ENCODE results near the gene WNT3A.
A peak's percentile ranks its signal among the peaks of the same experiment; 100 is the strongest.
"Not testable (repeated sequence)": the region's sequence is repeated elsewhere in the genome, so short reads cannot be mapped to it uniquely, and the experiment has no call there.

WNT3A gene

DNA sequence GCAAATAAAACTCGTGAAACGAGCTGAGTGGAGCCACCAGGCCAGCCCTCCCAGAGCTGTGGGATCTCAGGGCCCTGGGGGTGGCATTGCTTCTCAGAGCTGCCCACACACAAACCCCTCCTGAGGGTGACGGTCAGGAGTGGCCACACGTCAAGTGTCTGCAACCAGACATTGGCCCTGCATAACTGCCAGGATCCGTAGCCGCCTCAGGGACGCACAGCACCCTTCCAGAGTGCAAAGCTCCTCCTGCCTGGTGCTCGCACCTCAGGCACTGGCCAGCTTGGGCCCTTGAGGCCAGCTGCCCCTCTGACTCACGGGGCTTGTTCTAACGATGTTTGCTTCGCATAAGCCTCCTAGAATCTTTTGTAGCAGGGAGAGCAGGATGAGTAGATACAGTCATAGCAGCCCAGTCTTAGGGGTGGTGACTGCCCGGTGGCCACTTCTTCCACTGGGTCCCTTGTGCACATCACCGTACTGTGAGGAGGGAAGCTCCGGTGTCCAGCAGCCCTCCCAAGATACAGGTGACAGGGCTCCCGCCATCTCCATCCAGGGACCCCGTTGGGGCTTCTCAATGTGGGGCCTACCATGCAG is 5.0 kb downstream of the WNT3A start:
- no peak for DNase-seq (ENCODE audit: low read depth)

DNA sequence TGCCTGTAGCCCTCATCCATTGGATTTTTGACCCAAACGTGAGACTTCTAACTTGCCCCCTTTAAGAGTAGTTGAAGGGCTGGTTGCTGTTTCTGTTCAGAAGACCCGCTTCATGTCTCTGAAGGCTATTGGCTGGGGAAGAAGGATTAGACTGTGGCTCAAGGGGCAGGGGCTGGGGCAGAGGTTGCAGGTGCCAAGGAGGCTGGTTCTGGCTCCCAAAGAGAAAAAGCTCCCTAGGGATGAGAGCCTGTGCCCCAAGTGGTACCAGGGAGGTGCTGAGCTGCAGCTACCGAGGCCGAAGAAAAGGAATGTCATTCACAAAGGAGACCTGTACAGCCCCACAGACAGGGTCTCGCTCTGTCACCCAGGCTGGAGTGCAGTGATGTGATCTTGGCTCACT is 5.8 kb downstream of the WNT3A start:
- DNase-seq (ENCODE audit: low read depth) = no peak

DNA sequence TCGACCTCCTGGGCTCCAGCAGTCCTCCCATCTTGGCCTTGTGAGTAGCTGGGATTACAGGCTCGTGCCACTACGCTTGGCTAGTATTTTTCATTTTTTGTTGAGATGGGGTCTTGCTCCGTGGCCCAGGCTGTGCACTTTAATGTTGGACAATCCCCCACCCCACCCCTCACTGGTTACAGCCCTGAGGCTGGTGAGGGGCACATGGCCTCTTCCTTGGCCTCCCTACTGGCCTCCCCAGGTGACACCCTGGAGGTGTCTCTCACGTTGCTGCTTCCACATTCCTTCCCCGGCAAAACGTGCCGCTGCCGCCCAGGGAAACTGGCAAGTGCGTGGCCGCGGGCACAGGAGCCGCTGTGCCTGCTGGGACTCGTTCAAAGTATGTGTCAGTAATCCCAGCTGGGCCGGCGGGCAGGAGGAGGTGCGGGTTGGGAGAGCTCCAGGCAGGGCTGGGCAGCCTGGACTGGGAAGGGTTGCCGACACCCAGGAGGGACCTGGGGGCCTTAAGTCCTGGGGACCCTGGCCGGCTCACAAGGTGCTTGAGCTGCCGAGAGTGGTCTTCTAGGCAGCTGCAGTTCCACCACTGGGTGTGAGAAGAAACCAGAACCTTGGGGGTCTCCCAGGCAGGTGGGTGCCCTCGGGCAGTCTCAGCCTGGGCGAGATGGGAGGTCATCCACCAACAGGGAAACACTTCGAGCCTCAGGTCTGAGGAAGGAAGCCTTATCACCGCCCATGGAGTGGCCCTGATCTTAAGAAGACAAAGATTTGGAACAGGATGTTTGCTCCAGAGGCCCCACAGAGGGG is 6.5 kb downstream of the WNT3A start:
- DNase-seq (ENCODE audit: low read depth) = no peak

DNA sequence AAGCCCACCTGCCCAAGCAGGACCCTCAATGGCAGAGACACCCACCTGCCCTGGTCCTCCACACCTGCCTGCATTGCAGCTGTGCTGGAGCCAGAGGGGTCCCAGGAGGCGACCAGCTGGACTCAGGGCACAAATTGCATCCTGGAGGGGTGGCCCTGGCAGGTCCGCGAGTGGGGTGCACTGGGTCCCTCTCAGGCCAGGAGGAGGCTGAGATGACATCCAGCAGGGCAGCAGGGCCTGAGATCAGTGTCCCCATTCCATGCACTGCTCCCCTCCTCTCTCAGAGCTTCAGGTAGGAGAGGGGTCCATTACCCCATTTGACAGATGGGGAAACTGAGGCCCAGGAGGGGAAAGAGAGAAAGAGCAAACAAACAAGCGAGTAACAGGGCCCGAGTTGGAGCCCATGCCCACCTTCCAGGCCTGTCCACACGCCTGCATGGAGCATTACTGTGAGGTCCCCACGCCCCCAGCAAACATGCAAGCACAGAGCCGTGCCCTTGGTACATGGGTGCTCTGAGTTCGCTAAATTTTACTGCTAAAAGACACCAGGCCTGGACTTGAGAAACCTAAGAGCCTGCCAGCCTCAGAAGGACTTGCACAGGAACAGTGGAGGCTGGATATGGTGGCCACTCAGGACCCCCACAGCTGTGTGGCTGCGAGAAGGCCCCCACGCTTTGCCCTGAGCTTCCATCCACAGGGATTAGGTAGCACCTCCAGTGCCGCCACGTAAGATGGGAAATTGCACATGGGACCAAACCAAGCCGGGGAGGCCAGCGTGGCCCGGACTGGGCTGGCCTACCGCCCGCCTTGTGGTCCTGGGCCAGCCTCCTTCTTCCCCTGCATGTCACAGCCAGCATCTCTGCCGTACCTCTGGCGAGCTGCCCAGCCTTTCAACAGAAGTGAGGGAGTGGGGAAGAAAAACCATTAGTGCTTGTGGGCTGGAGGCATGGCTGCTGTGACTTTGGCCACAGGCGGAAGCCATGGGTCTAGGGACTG is 7.4 kb downstream of the WNT3A start:
- DNase-seq (ENCODE audit: low read depth) = no peak

DNA sequence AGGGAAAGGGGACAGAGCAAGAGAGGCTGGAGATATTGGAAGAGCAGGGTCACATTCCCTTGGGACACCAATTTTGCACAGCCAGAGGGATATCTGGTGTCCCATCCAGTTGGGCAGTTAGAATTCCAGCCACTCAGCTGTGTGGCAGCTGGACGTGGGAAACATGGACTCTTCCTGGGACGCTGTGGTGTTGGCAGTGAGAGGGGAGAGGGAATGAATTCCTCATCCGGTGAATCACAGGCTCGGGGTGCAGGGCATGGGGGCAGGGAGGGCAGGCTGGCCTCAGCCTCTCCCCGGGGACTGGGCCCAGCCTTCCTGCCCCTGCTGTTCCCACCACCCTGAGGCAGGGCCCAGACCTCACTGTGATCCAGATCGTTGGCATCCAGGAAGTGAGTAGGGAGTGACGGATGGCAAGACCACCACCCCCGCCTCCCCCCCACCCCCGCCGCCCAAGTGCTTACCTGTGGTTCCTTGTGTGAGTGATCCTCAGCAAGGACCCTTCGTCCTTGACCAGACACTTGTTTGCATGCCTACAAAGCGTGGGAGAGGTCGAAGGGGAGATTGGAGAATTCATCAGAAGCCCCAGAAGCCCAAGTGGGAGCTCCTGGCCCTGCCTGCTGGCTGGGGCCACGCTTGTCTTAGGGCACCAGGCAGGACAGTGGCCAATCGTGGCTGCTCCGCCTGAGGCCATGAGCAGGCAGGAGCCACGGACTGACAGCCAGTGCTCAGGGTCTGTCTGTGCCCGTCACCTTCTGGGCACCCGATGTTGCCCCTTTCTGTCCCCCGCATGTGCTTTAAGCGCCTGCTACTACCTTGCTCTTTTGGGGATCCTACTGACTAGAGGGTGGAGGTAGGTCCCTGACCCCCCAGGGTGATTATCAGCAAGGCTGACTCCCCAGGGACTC is 8.7 kb downstream of the WNT3A start:
- DNase-seq (ENCODE audit: low read depth) = peak; percentile 38

DNA sequence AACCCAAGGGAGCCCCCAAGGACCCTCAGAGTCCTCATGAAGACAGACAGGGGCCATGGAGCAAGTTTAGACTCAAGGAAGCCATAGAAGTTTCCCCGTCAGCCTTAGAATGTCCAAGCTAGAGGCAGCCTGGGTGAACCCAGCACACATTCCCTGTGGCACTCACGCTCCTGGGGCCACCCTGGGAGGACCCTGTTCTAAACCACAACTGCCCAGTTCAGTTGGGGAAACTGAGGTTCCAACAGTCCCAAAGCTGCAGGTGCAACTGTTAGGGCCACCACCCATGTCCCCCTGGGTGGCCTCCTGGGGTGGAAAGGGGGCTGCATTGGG is 9.3 kb downstream of the WNT3A start:
- DNase-seq (ENCODE audit: low read depth) = no peak

DNA sequence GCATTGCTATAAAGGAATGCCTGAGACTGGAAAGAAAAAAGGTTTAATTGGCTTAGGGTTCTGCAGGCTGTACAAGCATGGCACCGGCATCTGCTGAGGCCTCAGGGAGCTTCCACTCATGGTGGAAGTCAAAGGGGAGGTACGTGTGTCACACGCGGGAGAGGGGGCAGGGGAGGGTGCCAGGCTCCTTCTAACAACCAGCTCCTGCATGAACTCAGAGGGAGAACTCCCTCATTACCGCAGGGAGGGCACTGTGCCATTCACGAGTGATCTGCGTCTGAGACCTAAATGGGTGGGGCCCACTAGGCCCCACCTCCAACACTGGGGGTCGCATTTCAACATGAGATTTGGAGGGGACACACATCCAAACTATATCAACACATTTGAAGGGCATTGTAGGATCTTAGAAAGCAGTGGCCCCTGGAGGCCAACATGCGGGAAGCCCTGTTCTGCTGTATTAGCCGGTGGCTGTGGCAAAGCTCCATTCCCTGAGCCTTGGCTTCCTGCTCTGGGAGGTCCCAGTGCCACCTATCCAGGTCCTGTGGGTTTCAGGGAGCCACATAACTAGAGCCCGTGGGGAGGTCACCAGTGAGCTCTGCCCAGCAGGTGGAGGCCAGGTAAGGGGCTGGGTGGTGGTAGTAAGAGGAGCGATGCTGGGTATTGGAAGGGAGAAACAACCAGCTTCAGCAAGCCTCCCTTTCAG is 10.0 kb downstream of the WNT3A start:
- no peak for DNase-seq (ENCODE audit: low read depth)

DNA sequence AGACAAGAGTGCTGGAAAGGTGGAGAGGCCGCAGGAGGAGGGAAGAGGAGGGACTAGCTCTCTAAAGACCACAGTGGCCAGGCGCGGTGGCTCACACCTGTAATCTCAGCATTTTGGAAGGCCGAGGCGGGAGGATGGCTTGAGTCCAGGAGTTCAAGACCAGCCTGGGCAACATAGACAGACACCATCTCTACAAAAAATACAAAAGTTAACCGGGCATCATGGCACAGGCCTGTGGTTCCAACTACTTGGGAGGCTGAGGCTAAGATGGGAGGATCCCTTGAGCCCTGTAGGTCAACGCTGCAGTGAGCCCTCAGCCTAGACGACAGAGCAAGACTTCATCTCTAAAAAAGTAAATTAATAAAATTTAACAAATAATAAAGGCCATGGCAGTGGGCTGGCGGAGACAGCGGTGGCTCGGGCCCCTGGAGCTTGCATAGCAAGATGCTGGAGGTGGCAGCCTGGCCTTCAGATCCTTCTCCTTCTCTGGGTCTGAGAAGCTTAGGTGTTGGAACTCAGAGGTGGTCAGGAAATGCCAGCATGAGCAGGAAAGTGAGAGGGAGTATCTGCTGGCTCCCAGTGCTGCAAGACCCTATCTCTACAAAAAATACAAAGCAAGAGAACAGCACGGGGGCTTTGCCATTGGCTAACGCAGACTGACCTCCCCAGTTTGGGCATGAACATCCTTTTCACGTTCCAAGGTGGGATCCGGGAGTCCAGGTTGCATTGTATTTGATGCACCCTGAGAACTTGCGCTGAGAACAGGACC is 10.7 kb downstream of the WNT3A start:
- DNase-seq (ENCODE audit: low read depth) = no peak

DNA sequence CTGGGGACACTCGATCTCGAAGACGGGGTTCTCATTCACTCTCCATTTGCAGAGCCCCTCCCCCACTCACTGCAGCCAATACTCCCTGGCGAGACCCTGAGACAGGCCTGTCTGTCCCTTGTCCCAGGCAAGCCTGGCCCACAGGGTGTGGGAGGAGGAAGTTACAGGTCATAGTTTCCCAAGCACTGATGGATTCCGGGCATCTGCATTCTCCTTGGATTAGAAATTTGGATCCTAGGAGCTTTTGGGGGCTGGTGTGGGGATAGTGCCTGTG is 11.3 kb downstream of the WNT3A start:
- DNase-seq (ENCODE audit: low read depth) = no peak

DNA sequence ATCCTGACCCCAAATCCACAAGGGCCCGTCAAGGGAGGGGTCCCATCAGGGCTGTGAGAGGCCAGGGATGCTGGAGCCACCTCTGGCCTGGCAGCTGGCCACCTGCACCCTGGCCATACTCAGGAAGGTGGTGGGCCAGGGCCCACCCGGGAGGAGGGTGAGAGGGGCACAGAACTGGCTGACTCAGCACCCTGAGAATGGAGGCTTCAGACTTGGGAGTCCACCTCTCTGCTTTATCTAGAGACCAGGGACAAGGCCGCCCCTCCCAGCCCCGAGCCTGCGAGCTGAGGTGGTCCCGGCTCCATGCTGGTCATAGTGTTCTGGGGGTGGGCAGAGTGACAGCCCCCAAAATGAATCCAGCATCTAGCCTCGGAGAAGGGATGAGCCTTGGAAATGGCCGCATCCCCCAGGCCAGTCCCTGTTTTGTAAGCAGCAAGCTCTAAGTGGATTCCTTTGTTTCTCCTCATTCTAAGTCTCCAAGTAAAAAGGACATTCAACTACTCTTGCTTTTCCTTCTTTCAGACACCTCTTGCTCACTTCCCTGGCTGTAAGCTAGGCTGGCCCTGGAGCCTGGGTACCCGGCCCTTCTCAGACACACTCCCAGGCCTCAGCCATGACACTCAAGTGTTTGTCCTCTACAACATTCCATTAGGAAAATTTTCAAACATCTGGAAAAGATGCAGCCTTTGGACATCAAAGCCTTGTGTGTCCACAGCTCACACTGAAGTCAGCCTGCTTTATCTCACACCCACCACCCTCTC is 12.3 kb downstream of the WNT3A start:
- DNase-seq (ENCODE audit: low read depth) = no peak

DNA sequence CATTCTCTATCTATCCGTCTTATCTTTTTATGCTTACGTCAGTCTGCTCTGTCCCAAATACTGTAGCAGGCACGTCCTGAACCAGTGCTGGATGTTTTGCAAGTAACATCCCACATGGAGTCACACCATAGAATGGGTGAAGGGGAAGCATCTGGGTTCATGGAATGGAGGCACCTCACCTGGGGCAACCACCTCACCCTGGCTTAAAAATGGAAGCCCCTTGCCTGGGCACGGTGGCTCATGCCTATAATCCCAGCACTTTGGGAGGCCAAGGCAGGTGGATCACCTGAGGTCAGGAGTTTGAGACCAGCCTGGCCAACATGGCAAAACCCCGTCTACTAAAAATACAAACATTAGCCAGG is 12.9 kb downstream of the WNT3A start:
- DNase-seq (ENCODE audit: low read depth) = not testable (repeated sequence)

DNA sequence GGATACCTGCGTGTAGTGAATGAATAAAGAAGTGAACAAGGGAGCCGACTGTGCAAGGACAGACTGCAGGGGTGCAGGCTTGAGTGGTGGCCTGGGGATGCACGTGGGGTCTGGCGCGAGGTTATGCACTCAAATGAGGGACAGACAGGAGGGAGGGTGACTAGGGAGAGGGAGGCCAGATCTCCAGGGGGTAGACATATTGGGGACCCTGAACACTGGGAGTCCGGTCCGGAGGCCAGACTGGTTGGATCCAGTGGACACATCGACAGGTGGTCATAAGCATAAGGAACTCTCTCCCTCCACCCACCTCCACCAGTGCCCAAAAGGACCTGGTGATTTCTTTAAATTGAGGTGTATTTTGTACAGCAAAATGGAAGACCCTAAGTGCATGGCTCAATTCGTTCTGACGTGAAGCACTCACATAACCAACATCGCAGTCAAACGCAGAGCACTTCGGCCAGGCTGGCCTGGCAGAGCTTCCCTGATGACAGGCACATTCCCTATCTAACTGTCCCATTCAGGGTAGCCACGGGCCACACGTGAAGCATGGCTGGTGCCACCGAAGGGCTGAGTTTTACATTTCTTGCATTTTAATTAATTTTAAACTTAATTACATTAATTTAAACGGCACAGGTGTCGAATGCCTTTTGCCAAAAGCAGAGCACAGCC is 14.0 kb downstream of the WNT3A start:
- no peak for DNase-seq (ENCODE audit: low read depth)

DNA sequence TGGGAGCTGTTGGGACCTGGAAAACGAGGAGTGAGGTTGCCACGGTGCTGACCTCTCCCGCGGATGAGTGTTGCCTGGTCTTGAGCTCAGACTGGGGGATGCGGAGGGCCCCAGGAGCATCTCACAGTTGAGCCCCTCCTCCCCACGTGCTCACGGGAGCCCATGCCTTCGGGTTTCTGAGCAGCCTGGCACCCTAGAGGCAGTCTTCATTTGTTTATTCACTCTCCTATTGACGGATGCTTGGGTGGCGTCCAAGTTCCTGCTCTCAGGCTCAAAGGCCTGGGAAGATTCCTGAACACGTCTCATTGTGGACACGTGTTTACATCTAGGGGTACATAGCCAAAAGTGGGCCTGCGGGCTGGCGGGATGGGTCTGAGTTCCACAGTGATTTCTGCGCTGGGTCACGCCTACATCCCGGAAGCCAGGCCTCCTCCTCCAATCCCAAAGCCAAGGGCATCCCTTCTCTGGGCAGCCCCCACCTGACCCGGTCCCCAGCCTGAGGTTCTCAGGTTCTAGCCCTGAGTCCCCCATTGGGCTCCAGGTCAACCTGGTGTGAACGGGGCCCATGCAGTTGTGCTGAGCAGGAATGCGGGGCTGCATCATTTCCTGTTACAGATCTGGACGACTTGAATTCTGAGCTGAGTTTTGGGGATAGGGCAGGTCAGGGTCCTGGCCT is 14.7 kb downstream of the WNT3A start:
- no peak for DNase-seq (ENCODE audit: low read depth)

DNA sequence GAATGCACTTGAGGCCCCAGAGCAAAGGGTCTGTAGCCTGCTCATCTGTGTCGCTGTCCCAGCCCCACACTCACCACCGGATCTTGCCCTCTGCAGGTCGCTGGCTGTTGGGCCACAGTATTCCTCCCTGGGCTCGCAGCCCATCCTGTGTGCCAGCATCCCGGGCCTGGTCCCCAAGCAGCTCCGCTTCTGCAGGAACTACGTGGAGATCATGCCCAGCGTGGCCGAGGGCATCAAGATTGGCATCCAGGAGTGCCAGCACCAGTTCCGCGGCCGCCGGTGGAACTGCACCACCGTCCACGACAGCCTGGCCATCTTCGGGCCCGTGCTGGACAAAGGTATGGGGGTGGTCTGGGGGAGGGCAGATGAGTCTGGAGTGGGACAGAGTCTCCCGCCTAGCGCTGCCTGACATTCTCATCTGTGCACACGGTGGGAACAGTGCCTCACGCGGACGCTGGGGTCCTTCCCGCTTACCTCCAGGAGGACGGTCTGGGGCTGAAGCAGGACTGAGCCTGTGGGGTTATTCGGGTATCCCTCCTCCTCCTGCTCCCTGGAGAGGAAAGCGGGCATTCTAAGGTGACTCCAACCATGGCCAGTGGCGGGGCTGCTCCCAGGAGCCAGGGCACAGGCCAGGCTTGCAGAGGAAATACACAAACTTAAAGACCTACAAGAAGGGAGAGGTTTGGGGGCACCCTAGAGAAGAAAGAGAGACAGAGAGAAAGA is 15.9 kb downstream of the WNT3A start:
- DNase-seq (ENCODE audit: low read depth) = no peak

DNA sequence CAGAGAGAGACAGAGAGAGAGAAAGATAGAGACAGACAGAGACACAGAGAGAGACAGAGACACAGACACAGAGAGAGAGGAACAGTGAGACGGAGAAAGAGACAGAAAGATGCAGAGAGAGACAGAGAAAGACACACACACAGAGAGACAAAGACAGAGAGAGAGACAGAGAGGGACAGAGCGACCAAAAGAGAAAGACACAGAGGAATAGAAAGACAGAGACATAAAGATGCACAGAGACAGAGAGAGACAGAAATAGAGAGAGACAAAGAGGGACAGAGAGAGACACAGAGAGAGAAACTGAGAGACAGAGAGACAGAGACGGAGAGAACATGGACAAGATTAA is 16.5 kb downstream of the WNT3A start:
- DNase-seq (ENCODE audit: low read depth) = no peak

DNA sequence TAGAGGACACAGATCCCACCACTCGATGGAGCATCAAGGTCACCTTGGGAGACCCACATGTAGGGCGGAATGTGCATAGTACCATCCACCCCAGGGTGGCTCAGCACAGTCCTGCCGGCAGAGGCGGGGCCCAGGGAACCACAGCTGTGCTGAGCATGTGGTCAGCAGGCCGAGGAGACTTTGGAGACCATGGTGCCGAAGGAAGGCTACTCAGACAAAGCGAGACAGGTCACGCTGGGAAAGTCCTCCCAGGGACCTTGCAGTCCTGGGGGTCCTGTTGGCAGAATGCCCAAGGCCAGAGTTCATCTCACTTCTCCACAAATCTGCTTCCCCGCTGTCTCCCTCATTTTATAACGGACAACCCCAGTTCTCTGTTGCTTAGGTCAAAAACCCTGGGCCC is 22.5 kb downstream of the WNT3A start:
- no peak for DNase-seq (ENCODE audit: low read depth)

DNA sequence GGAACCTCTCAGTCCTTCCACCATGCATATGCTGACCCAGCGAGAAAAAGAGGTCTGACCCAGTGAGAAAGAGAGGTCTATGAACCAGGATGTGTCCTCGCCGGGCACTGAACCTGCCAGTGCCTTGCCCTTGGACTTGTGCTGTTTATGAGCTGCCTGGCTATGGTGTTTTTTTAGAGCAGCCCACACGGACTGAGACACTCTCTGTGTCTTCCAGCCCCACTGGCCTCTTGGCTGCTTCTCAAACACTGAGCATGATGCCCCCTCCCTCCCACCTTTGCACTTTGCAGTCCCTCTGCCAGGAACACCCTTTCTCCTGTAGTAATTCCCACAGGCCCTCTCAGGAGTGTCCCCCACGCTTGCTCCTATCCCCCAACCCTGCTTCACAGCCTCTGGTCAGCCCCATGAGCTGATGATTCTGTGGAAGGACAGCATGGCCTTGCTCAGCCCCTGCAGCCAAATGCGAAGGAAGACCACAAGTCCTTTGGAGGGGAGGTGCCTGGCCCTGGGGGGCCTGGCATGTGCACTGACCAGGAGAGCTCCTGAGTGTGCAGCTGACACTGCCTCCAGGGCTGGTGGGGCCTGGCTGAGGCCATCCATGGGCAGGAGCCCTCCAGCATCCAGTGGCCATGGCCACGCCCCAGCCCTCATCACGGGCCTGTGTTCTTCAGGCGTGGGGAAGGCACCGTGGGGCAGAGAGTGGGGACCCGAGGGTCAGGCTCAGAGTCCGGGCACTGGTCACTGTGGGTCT is 23.8 kb downstream of the WNT3A start:
- no peak for DNase-seq (ENCODE audit: low read depth)

Data from HS-27A (cell line).